Neural cell (in vitro differentiated cells): ENCODE measurements around the gene SLC7A8. TPM values are rescaled to one million over a fixed set of nuclear protein-coding genes. Genes with fewer than 3 reads are reported as not detected.

Source experiments
- H2AFZ ChIP-seq: fragments of 200-600, 300-800 bp; sonication (generic), shearing (Covaris generic); 2 replicates; pipeline ENCODE4 v1.6.0; 2014; ENCODE audit warnings: low read depth, mild to moderate bottlenecking, antibody characterized with exemption, low read length, moderate library complexity
- H3F3A ChIP-seq: fragments of 200-600 bp; shearing (Covaris generic); 2 replicates; pipeline ENCODE4 v1.6.1; 2016; ENCODE audit warnings: mild to moderate bottlenecking, moderate library complexity, mixed read lengths, antibody characterized with exemption, low read length; ENCODE audit not compliant: insufficient read depth, poor library complexity, severe bottlenecking
- H3K27ac ChIP-seq: fragments of 200-600, 300-800 bp; sonication (generic), shearing (Covaris generic); 2 replicates; pipeline ENCODE4 v1.5.1; 2014; ENCODE audit warnings: mild to moderate bottlenecking, low read length, moderate library complexity
- H3K27me3 ChIP-seq: fragments of 300-800, 200-600 bp; sonication (generic), shearing (Covaris generic); 2 replicates; pipeline ENCODE4 v1.6.0; 2014; ENCODE audit warnings: mild to moderate bottlenecking, low read depth, low read length, moderate library complexity; ENCODE audit not compliant: insufficient read depth
- H3K36me3 ChIP-seq: fragments of 300-800, 200-600 bp; sonication (generic), shearing (Covaris generic); 2 replicates; pipeline ENCODE4 v1.5.1; 2014; ENCODE audit warnings: mild to moderate bottlenecking, antibody characterized with exemption, low read length, moderate library complexity; ENCODE audit not compliant: insufficient read depth
- H3K4me2 ChIP-seq: fragments of 300-800, 200-600 bp; sonication (generic), shearing (Covaris generic); 2 replicates; pipeline ENCODE4 v1.6.0; 2014; ENCODE audit warnings: mild to moderate bottlenecking, low read length
- H3K4me3 ChIP-seq: fragments of 300-800, 200-600 bp; sonication (generic), shearing (Covaris generic); 2 replicates; pipeline ENCODE4 v1.5.1; 2014; ENCODE audit warnings: mild to moderate bottlenecking, low read length, moderate library complexity
- H3K79me2 ChIP-seq: fragments of 200-600 bp; shearing (Covaris generic); replicated peaks from 2 replicates; pipeline ENCODE4 v1.6.0; 2014; ENCODE audit warnings: mild to moderate bottlenecking, low read length, moderate library complexity; ENCODE audit not compliant: insufficient read depth
- H3K9ac ChIP-seq: fragments of 300-800, 200-600 bp; sonication (generic), shearing (Covaris generic); 2 replicates; pipeline ENCODE4 v1.6.1; 2016; ENCODE audit warnings: mild to moderate bottlenecking, low read length, mixed read lengths
- H3K9me2 ChIP-seq: fragments of 200-600 bp; shearing (Covaris generic); 2 replicates; pipeline ENCODE4 v1.6.1; 2016; ENCODE audit warnings: mild to moderate bottlenecking, low read length, mixed read lengths; ENCODE audit not compliant: insufficient read depth
- H3K9me3 ChIP-seq: fragments of 200-600, 300-800 bp; sonication (generic), shearing (Covaris generic); 2 replicates; pipeline ENCODE4 v1.6.1; 2016; ENCODE audit warnings: mild to moderate bottlenecking, mixed run types, low read length, moderate library complexity, mixed read lengths
- H4K20me1 ChIP-seq: fragments of 200-600 bp; shearing (Covaris generic); 2 replicates; pipeline ENCODE4 v1.6.1; 2016; ENCODE audit warnings: mild to moderate bottlenecking, mixed run types; ENCODE audit not compliant: insufficient read depth
- CTCF ChIP-seq: fragments of 450-650 bp; IDR thresholded peaks from 2 replicates; pipeline ENCODE4 v1.5.1; 2014; ENCODE audit warnings: antibody characterized with exemption, mild to moderate bottlenecking, moderate library complexity; ENCODE audit not compliant: poor library complexity, severe bottlenecking
- EP300 ChIP-seq: fragments of 450-650 bp; conservative IDR thresholded peaks from 2 replicates; pipeline ENCODE4 v1.6.1; 2014; ENCODE audit warnings: antibody characterized with exemption, mild to moderate bottlenecking, moderate library complexity; ENCODE audit not compliant: poor library complexity, severe bottlenecking
- EZH2 ChIP-seq: fragments of 200-600, 300-800 bp; shearing (Covaris generic), sonication (generic); IDR thresholded peaks from 2 replicates; pipeline ENCODE4 v1.6.1; 2014; ENCODE audit warnings: antibody characterized with exemption, low read length, borderline replicate concordance, mild to moderate bottlenecking; ENCODE audit not compliant: insufficient read depth, poor library complexity, severe bottlenecking
- MXI1 ChIP-seq: fragments of 450-650 bp; conservative IDR thresholded peaks from 2 replicates; pipeline ENCODE4 v1.6.1; 2014; ENCODE audit warnings: antibody characterized with exemption, mild to moderate bottlenecking; ENCODE audit not compliant: poor library complexity, severe bottlenecking
- POLR2AphosphoS5 ChIP-seq: IDR thresholded peaks from 2 replicates; pipeline ENCODE4 v1.6.1; 2012
- RAD21 ChIP-seq: fragments of 450-650 bp; conservative IDR thresholded peaks from 2 replicates; pipeline ENCODE4 v1.6.1; 2014; ENCODE audit warnings: antibody characterized with exemption, mild to moderate bottlenecking, moderate library complexity
- REST ChIP-seq: IDR thresholded peaks from 2 replicates; pipeline ENCODE4 v1.6.1; 2012; ENCODE audit warnings: borderline replicate concordance
- SMC3 ChIP-seq: fragments of 450-650 bp; conservative IDR thresholded peaks from 2 replicates; pipeline ENCODE4 v1.6.1; 2014; ENCODE audit warnings: antibody characterized with exemption, mild to moderate bottlenecking, moderate library complexity; ENCODE audit not compliant: poor library complexity
- TAF1 ChIP-seq: IDR thresholded peaks from 2 replicates; pipeline ENCODE4 v1.6.1; 2012; ENCODE audit warnings: low read depth
- polyA plus RNA-seq: library from polyadenylated mRNA; depleted of rRNA; stranded (reverse); fragments of >200 nt; gene quantifications from 2 replicates; pipeline ENCODE4 v1.2.3, GENCODE V29; 2014

Gene SLC7A8
- polyA plus RNA-seq, 1 donor from 2014 or later: 0.21 TPM

- Histone ChIP-seq H3K27me3 (no peaks in the 10 kb centered on the region), H3K9ac (no peak overlapping the region), H3K4me3 (no peak overlapping the region), H3K9me3 (no peaks in the 10 kb centered on the region), H3K27ac (no peak overlapping the region), H3F3A (no peaks in the 10 kb centered on the region), H2AFZ (no peak overlapping the region), H3K79me2 (no peaks in the 10 kb centered on the region), H3K4me2 (no peak overlapping the region), H4K20me1 (no peaks in the 10 kb centered on the region), H3K36me3 (no peaks in the 10 kb centered on the region), H3K9me2 (no peaks in the 10 kb centered on the region)
- TF ChIP-seq CTCF: no peak
- no peak for TF ChIP-seq SMC3
- no peak for TF ChIP-seq POLR2AphosphoS5
- TF ChIP-seq MXI1: no peak
- no peak for TF ChIP-seq EP300
- no peak for TF ChIP-seq EZH2
- no peak for TF ChIP-seq RAD21
- no peak for TF ChIP-seq TAF1
- TF ChIP-seq REST: no peak
Observed at GRCh38 chr14:23113431-23114119, 69.9 kb downstream of the SLC7A8 start.

- Histone ChIP-seq H3K36me3 (no peaks in the 10 kb centered on the region), H3K4me2 (no peak overlapping the region), H4K20me1 (no peaks in the 10 kb centered on the region), H2AFZ (no peak overlapping the region), H3K9me2 (no peaks in the 10 kb centered on the region), H3K4me3 (no peak overlapping the region), H3K27me3 (no peaks in the 10 kb centered on the region), H3K9me3 (no peaks in the 10 kb centered on the region), H3K9ac (no peak overlapping the region), H3K79me2 (no peaks in the 10 kb centered on the region), H3K27ac (no peak overlapping the region), H3F3A (no peaks in the 10 kb centered on the region)
- no peak for TF ChIP-seq REST
- no peak for TF ChIP-seq EP300
- no peak for TF ChIP-seq MXI1
- TF ChIP-seq POLR2AphosphoS5: no peak
- TF ChIP-seq SMC3: no peak
- TF ChIP-seq EZH2: no peak
- TF ChIP-seq RAD21: no peak
- TF ChIP-seq CTCF: no peak
- no peak for TF ChIP-seq TAF1
Observed at GRCh38 chr14:23112359-23113178, 70.9 kb downstream of the SLC7A8 start.
